Measurements from ENCODE around the gene TIAM1.

GRCh38 chr21:31198575-31198974, 145.5 kb downstream of the TIAM1 start:
- TF ChIP-seq EZH2phosphoT487 (IDR thresholded peaks at IDR 0.05; ENCODE audit: borderline replicate concordance, low read length) (no peak), CTCF (IDR thresholded peaks at IDR 0.05; ENCODE audit: low read depth, low read length, poor library complexity, severe bottlenecking) (peak; percentile 66)

Measured in DOHH2 (cell line).